Muscle of leg (tissue), 11 donors: ENCODE data around the gene SMARCC1. TPM values are rescaled to one million over a fixed set of nuclear protein-coding genes. Genes with fewer than 3 reads are reported as not detected.
A peak's percentile ranks its signal among the peaks of the same experiment; 100 is the strongest.
"Not testable (repeated sequence)": the region's sequence is repeated elsewhere in the genome, so short reads cannot be mapped to it uniquely, and the experiment has no call there.

Source experiments
- DNase-seq: peaks from one replicate; pipeline ENCODE4 v3.0.0; 2013
- H3K27ac ChIP-seq: one replicate; pipeline ENCODE4 v1.5.1; 2013; ENCODE audit warnings: mild to moderate bottlenecking, low read length, control low read depth
- H3K27me3 ChIP-seq: one replicate; pipeline ENCODE4 v1.6.1; 2013; ENCODE audit warnings: low read length; ENCODE audit not compliant: control insufficient read depth, insufficient read depth
- H3K36me3 ChIP-seq: one replicate; pipeline ENCODE4 v1.6.1; 2013; ENCODE audit warnings: low read length; ENCODE audit not compliant: control insufficient read depth, insufficient read depth
- H3K4me1 ChIP-seq: one replicate; pipeline ENCODE4 v1.6.1; 2013; ENCODE audit warnings: low read length; ENCODE audit not compliant: control insufficient read depth, insufficient read depth
- H3K4me3 ChIP-seq: one replicate; pipeline ENCODE4 v1.5.1; 2013; ENCODE audit warnings: low read length, control low read depth
- H3K9me3 ChIP-seq: replicated peaks from 2 replicates; pipeline ENCODE4 v1.6.1; 2013; ENCODE audit warnings: low read depth, low read length; ENCODE audit not compliant: control insufficient read depth
- WGBS: methylation state at CpG from one replicate; pipeline ENCODE4 v1.1.5; 2013; ENCODE audit warnings: missing lambda C conversion rate; ENCODE audit not compliant: insufficient coverage; 5-methylcytosine and 5-hydroxymethylcytosine counted together
- polyA plus RNA-seq, 8 donors: library from polyadenylated mRNA; unstranded; fragments of 120-200 nt; gene quantifications; one replicate each; pipeline versions ENCODE4 v1.2.1 to v1.2.3, GENCODE V29; 2013; ENCODE audit warnings: inconsistent platforms in 1 of 8, low replicate concordance in 1 of 8; ENCODE audit not compliant: insufficient read length in 8 of 8, insufficient read depth in 1 of 8
- total RNA-seq: library from RNA; stranded (reverse); fragments of 120-200 nt; gene quantifications from one replicate; pipeline ENCODE4 v1.2.4, GENCODE V29; 2013

SMARCC1 gene
- total and polyA plus RNA-seq, 9 donors: 35.5 to 73.0 (median 60.0) TPM

DNA sequence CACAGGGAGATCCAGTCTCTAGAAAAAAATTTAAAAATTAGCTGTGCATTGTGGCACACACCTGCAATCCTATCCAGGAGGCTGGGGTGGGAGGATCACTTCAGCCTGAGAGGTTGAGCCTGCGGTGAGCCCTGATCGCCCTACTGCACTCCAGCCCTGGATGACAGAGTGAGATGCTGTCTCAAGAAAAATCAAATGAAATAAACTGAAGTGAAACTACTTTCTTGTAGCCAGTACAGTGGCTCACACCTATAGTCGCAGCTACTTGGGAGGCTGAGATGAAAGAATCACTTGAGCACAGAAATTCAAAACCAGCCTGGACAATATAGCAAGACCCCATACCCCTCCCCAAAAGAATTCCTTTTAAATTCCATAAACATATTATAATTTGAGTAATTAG lies 35.4 kb downstream of the SMARCC1 start:
- H3K4me1 ChIP-seq: no peaks in the 10 kb centered on the region
- H3K27ac ChIP-seq: no peak overlapping the region
- H3K36me3 ChIP-seq: peaks cover 34% of the 10 kb centered on the region
- H3K27me3 ChIP-seq: no peaks in the 10 kb centered on the region
- H3K9me3 ChIP-seq: no peaks in the 10 kb centered on the region
- H3K4me3 ChIP-seq: no peak overlapping the region
- no peak for DNase-seq
- 100% methylated on average over 2 of the region's 3 CpGs for WGBS

DNA sequence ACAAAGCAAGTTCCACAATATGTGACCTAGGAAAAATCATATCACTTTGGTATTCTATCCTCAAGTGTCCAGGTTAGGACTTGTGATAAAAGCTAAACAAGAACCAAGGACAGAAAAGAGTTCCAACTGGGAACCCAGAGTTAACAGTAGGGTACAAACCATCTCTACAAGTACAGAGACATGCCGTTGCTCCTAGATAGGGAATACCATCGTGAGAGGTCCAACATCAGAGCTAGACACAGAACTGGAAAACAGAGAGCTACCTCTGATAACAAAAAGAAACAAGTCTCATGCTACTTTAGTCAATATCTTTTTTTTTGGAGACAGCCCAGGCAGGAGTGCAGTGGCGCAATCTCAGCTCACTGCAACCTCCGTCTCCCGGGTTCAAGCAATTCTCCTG lies 37.8 kb downstream of the SMARCC1 start:
- WGBS: 96% methylated on average over 5 of the region's 5 CpGs
- no peak for DNase-seq
- no peaks in the 10 kb centered on the region for H3K9me3 ChIP-seq
- no peaks in the 10 kb centered on the region for H3K27me3 ChIP-seq
- H3K36me3 ChIP-seq: peaks cover 31% of the 10 kb centered on the region
- H3K4me1 ChIP-seq: no peaks in the 10 kb centered on the region
- H3K4me3 ChIP-seq: no peak overlapping the region
- no peak overlapping the region for H3K27ac ChIP-seq

DNA sequence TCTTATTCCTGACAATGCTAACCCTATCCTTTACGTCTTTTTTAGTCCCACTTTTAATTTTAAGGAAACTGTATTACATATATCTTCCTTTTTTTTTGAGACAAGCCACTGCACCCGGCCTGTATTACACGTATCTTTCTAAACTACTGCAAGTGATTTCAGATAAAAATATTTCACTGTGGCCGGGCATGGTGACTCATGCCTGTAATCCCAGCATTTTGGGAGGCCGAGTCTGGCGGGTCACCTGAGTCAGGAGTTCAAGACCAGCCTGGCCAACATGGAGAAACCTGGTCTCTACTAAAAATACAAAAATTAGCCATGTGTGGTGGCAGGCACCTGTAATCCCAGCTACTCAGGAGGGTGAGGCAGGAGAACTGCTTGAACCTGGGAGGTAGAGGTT lies 38.3 kb downstream of the SMARCC1 start:
- not testable (repeated sequence) for DNase-seq, H3K27me3 ChIP-seq, H3K4me1 ChIP-seq, H3K9me3 ChIP-seq, H3K4me3 ChIP-seq, H3K27ac ChIP-seq
- WGBS: 70% methylated on average over 3 of the region's 6 CpGs
- peaks cover 29% of the 10 kb centered on the region for H3K36me3 ChIP-seq

DNA sequence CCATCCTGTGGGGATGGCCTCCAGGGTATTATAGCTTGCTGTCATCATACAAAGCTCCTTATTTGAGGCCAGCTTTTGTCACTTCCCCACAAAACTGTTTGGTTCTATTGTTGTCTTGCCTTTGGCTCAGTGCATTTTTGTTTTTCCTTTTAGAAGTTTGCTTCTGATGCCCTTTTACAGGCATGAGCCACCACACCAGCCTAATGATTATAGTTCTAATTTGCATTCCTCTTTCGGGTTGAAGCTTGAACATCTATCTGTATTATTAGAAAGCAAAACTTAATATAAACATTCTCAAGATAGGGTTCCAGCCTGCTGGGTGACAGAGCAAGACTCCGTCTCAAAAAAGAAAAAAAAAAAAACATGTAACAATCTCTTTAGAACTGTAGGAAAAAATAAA lies 39.8 kb downstream of the SMARCC1 start:
- Histone ChIP-seq H3K27me3 (no peaks in the 10 kb centered on the region), H3K4me1 (no peaks in the 10 kb centered on the region), H3K9me3 (no peaks in the 10 kb centered on the region), H3K36me3 (peaks cover 33% of the 10 kb centered on the region), H3K4me3 (no peak overlapping the region), H3K27ac (no peak overlapping the region)
- no peak for DNase-seq
- WGBS: no CpG with 5 or more reads among the region's 2 CpGs

DNA sequence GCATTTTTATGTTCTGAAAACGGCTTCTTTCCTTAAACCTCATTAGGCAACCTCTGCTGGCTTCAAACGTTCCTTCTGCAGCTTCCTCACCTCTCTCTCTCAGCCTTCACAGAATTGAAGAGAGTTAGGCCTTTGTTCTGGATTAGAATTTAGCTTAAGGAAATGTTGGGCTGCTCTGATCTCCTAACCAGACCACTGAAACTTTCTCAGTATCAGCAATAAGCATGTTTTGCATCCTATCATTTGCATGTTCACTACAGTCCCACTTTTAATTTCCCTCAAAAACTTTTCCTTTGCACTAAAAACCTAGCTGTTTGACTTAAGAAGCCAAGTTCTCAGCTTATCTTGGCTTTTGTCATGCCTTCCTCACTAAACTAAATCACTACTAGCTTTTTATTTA lies 49.5 kb downstream of the SMARCC1 start:
- no peak overlapping the region for H3K4me3 ChIP-seq
- H3K27ac ChIP-seq: no peak overlapping the region
- H3K9me3 ChIP-seq: no peaks in the 10 kb centered on the region
- WGBS: 100% methylated on average over 1 of the region's 2 CpGs
- no peaks in the 10 kb centered on the region for H3K4me1 ChIP-seq
- no peak for DNase-seq
- H3K27me3 ChIP-seq: no peaks in the 10 kb centered on the region
- H3K36me3 ChIP-seq: peaks cover 40% of the 10 kb centered on the region

DNA sequence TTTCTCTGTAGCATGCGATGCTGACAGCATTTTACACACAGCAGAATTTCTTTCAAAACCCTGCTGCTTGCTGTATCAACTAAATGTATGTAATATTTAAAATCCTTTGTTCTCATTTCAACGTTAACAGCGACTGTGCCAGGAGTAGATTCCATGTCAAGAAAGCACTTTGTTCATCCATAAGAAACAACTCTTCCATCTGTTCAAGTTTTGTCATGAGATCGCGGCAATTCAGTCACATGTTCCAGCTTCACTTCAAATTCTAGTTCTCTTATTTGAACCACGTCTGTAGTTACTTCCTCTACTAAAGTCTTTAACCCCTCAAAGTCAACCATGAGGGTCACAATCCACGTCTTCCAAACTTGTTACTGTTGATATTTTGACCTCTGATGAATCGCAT lies 50.6 kb downstream of the SMARCC1 start:
- WGBS: 67% methylated on average over 4 of the region's 8 CpGs
- no peaks in the 10 kb centered on the region for H3K9me3 ChIP-seq
- H3K4me3 ChIP-seq: no peak overlapping the region
- no peaks in the 10 kb centered on the region for H3K27me3 ChIP-seq
- peaks cover 41% of the 10 kb centered on the region for H3K36me3 ChIP-seq
- peak; percentile 18 for DNase-seq
- no peaks in the 10 kb centered on the region for H3K4me1 ChIP-seq
- H3K27ac ChIP-seq: no peak overlapping the region

DNA sequence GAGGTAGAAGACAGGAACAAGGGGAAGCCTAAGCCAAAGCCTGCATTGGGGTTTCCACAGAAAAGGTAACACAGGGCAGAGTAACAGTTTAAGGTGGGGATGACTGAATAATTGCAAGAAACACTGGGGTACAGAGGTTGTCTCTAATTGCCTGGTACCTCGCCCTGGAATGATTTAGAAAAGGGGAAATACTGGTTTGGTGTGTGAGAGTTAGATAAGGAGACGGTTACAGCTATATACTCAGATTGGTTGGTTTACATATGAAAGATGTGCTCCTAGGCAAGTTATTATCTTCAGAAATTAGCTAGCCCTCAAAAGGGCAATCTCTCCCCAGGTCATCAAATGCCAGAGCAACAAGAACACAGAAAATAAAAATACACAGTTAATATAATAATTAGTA lies 58.8 kb downstream of the SMARCC1 start:
- Histone ChIP-seq H3K9me3 (no peaks in the 10 kb centered on the region), H3K27ac (no peak overlapping the region), H3K4me3 (no peak overlapping the region), H3K36me3 (peaks cover 36% of the 10 kb centered on the region), H3K4me1 (no peaks in the 10 kb centered on the region), H3K27me3 (no peaks in the 10 kb centered on the region)
- WGBS: 100% methylated on average over 1 of the region's 2 CpGs
- DNase-seq: no peak

DNA sequence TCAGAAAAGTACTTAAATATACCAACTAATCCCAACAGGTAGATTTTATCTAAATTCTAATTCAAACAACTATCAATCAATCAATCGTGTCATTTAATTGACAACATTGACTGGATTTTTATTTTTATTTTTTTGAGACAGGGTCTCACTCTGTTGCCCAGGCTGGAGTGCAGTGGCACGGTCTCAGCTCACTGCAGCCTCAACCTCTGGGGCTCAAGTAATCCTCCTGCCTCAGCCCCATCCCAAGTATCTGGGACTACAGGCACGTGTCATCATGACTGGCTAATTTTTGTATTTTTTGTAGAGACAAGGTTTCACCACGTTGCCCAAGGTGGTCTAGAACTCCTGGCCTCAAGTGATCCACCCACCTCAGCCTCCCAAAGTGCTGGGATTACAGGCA lies 64.2 kb downstream of the SMARCC1 start:
- peaks cover 31% of the 10 kb centered on the region for H3K36me3 ChIP-seq
- WGBS: no CpG with 5 or more reads among the region's 4 CpGs

DNA sequence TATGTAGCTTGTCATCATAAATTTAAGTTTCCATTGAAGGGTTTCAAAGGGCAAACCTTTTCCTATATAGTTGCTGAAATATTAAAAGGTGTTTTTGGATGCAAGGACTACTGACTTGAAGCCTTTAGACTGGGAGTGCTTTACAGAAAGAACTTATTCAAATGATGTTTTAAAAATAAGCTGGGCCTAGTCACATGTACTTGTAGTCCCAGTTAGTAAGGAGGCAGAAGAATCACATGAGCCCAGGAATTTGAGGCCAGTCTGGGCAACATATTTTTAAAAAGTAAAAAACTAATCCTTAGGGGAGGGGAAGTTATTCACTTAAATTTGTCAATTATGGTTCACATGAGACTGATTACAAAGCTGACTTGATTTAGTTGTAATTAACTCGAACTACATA lies 65.0 kb downstream of the SMARCC1 start:
- Histone ChIP-seq H3K27ac (no peak overlapping the region), H3K27me3 (no peaks in the 10 kb centered on the region), H3K9me3 (no peaks in the 10 kb centered on the region), H3K4me3 (no peak overlapping the region), H3K4me1 (no peaks in the 10 kb centered on the region), H3K36me3 (peaks cover 28% of the 10 kb centered on the region)
- WGBS: no CpG with 5 or more reads among the region's 1 CpG
- no peak for DNase-seq

More for the DNA sequence above, 64.2 kb downstream of the SMARCC1 start:
- not testable (repeated sequence) for H3K9me3 ChIP-seq, DNase-seq, H3K27ac ChIP-seq, H3K4me3 ChIP-seq, H3K4me1 ChIP-seq, H3K27me3 ChIP-seq

DNA sequence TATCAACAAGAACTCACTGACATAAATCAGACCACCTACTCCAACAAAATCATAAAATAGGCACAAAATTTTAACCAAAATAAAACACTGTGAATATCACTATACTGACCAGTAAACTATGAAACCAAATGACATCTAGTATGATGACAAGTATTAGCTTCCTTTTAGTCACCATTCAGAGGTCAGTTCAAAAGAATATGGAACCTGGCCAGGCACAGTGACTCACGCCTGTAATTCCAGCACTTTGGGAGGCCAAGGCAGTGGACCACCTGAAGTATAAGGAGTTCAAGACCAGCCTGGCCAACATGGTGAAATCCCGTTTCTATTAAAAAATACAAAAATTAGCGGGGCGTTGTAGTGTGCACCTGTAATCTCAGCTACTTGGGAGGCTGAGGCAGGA lies 65.8 kb downstream of the SMARCC1 start:
- H3K27me3 ChIP-seq: no peaks in the 10 kb centered on the region
- DNase-seq: no peak
- no peaks in the 10 kb centered on the region for H3K9me3 ChIP-seq
- peaks cover 28% of the 10 kb centered on the region for H3K36me3 ChIP-seq
- no peak overlapping the region for H3K4me3 ChIP-seq
- H3K4me1 ChIP-seq: no peaks in the 10 kb centered on the region
- H3K27ac ChIP-seq: no peak overlapping the region
- 80% methylated on average over 1 of the region's 4 CpGs for WGBS

DNA sequence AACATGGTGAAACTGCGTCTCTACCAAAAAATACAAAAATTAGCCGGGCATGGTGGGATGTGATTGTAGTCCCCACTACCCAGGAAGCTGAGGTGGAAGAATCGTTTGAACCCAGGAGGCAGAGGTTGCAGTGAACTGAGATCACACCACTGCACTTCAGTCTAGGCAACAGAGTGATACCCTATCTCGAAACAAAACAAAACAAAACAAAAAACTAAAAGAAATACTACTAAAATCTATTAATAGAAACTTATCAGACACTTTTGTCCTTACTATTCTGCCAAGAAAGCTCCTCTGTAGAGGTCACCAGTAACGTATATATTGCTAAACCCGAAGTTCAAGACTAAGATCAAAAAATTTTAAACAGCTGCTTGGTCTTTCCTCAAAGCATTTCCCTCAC lies 67.1 kb downstream of the SMARCC1 start:
- Histone ChIP-seq H3K4me3 (no peak overlapping the region), H3K27ac (no peak overlapping the region), H3K36me3 (peaks cover 30% of the 10 kb centered on the region), H3K9me3 (no peaks in the 10 kb centered on the region), H3K27me3 (no peaks in the 10 kb centered on the region), H3K4me1 (no peaks in the 10 kb centered on the region)
- DNase-seq: no peak
- WGBS: 82% methylated on average over 2 of the region's 6 CpGs
